ENCODE measurements around the gene NSD1. TPM values are rescaled to one million over a fixed set of nuclear protein-coding genes. Genes with fewer than 3 reads are reported as not detected.
"Not testable (repeated sequence)": the region's sequence is repeated elsewhere in the genome, so short reads cannot be mapped to it uniquely, and the experiment has no call there.

Gene NSD1
- total RNA-seq, 2 experiments from 2014 or later, result 50.2 to 51.7 TPM

DNA sequence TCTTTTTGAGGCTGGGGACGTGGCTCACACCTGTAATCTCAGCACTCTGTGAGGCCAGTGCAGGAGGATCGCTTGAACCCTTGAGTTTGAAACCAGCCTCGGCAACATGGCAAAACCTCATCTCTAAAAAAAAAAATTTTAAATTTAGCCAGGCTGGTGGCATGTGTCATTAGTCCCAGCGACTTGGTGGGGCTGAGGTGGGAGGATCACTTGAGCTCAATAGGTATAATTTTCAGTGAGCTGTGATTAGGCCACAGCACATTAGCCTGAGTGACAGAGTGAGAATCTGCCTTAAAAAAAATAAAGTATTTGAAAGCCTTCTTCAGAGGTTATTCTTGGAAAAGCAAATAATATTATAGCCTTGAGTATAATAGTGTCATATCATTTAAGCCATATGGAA lies 41.8 kb downstream of the NSD1 start:
- DNase-seq, result no peak
- intact Hi-C loops (cut with micrococcal nuclease), result no loop called here
- H3K36me3 Mint-ChIP-seq (ENCODE audit: low read depth), result peaks cover 4% of the 10 kb centered on the region
- no peak overlapping the region for H3K27ac Mint-ChIP-seq
- H3K4me3 Mint-ChIP-seq, result no peak overlapping the region
- CTCF ChIA-PET, result interaction anchor here (0.7 kb wide), 2 partner anchors 16 to 34 kb away, joined by 3 to 4 read pairs; no protein-coding TSS in a partner anchor
- H3K9me3 Mint-ChIP-seq, result no peaks in the 10 kb centered on the region
- peaks cover 34% of the 10 kb centered on the region for H3K4me1 Mint-ChIP-seq (ENCODE audit: low read depth)
- H3K27me3 Mint-ChIP-seq (ENCODE audit: low read depth), result no peaks in the 10 kb centered on the region

DNA sequence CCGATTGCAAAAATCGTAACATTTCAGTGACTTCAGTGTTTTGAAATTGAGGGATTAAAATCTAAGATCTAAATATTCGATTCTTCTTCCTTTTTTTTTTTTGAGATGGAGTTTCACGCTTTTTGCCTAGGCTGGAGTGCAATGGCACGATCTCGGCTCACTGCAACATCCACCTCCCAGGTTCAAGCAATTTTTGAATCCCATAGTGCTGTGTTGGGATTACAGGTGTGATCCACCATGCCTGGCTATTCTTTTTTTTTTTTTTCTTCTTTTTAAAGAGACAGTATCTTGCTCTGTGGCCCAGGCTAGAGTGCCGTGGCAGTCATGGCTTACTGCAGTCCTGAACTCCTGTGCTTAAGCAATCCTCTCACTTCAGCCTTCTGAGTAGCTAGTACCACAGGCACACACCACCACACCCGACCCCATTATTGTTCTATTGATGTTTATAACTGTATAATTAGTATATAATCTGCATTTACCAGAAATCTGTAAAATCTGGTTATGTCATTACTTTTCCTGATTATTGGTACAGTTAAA lies 42.7 kb downstream of the NSD1 start:
- Mint-ChIP-seq H3K9me3 (no peaks in the 10 kb centered on the region), H3K4me1 (ENCODE audit: low read depth) (peaks cover 35% of the 10 kb centered on the region), H3K27ac (no peak overlapping the region), H3K27me3 (ENCODE audit: low read depth) (no peaks in the 10 kb centered on the region), H3K4me3 (no peak overlapping the region), H3K36me3 (ENCODE audit: low read depth) (peaks cover 4% of the 10 kb centered on the region)
- intact Hi-C loops (cut with micrococcal nuclease), result no loop called here
- no peak for DNase-seq
- CTCF ChIA-PET, result no interaction called here

DNA sequence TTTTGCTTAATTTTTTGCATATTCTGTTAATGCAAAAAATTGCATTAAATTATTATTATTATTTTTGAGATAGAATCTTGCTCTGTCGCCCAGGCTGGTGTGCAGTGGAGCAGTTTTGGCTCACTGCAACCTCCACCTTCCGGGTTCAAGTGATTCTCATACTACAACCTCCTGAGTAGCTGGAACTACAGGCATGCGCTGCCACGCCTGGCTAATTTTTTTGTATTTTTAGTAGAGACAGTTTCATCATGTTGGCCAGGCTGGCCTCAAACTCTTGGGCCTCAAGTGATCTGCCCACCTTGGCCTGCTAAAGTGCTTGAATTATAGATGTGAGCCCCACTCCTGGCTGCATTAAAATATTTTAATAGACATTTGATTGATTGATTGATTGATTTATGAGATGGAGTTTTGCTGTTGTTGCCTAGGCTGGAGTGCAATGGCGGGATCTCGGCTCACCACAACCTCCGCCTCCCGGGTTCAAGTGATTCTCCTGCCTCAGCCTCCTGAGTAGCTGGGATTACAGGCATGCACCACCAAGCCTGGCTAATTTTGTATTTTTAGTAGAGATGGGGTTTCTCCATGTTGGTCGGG lies 44.4 kb downstream of the NSD1 start:
- H3K27me3 Mint-ChIP-seq (ENCODE audit: low read depth); H3K4me3 Mint-ChIP-seq; DNase-seq; H3K36me3 Mint-ChIP-seq (ENCODE audit: low read depth); CTCF ChIA-PET; H3K27ac Mint-ChIP-seq; H3K9me3 Mint-ChIP-seq; intact Hi-C loops (cut with micrococcal nuclease): not testable (repeated sequence)
- peaks cover 26% of the 10 kb centered on the region for H3K4me1 Mint-ChIP-seq (ENCODE audit: low read depth)

DNA sequence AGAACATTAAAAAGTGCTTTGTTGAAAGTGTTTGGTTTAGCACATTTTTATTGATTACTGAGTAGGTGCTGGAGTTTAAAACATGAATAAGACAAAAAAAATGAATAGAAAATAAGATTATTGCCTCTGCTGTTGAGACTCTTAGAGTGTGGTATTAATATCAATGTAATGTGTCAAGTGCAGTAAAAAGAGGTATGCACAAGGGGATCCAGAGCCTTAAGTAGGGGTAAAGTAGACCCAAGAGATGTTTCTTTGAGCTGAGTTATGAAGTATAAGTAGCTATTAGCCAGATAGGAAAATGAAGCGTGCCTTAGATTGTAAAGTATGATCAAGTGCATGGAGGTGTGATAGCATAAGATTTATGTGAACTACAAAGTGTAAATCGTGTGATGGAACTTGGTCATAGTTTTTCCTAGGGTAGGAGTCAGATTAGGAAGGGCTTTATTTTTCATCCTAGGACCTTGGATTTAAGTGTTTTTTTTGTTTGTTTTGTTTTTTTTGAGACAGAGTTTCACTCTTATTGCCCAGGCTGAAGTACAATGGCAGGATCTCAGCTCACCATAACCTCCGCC lies 45.2 kb downstream of the NSD1 start:
- DNase-seq, result no peak
- Mint-ChIP-seq H3K27me3 (ENCODE audit: low read depth) (no peaks in the 10 kb centered on the region), H3K27ac (no peak overlapping the region), H3K4me3 (no peak overlapping the region), H3K36me3 (ENCODE audit: low read depth) (peaks cover 3% of the 10 kb centered on the region), H3K9me3 (no peaks in the 10 kb centered on the region), H3K4me1 (ENCODE audit: low read depth) (peaks cover 26% of the 10 kb centered on the region)
- CTCF ChIA-PET, result interaction anchor here (0.7 kb wide), 1 partner anchor 84 kb away, joined by 3 read pairs; no protein-coding TSS in a partner anchor
- intact Hi-C loops (cut with micrococcal nuclease), result no loop called here

DNA sequence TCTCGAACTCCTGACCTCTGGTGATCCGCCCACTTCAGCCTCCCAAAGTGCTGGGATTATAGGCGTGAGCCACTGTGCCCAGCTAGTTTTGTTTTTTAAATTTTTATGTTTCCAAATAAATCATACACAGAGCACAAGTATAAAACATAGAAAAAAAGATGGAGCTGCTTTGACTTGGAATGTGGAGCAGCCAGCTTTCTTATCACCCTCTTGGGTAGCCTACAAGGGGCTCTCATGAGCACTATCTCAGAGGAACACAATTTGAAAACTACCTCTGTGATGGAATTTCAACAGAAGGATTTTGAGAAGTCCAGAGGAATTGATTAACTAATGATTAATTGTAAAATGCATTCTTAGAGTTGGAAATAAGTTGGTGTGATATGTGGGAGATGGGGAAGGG lies 45.9 kb downstream of the NSD1 start:
- Mint-ChIP-seq H3K4me3 (no peak overlapping the region), H3K36me3 (ENCODE audit: low read depth) (peaks cover 3% of the 10 kb centered on the region), H3K27me3 (ENCODE audit: low read depth) (no peaks in the 10 kb centered on the region), H3K27ac (no peak overlapping the region), H3K9me3 (no peaks in the 10 kb centered on the region), H3K4me1 (ENCODE audit: low read depth) (peaks cover 30% of the 10 kb centered on the region)
- CTCF ChIA-PET, result no interaction called here
- intact Hi-C loops (cut with micrococcal nuclease), result no loop called here
- no peak for DNase-seq

DNA sequence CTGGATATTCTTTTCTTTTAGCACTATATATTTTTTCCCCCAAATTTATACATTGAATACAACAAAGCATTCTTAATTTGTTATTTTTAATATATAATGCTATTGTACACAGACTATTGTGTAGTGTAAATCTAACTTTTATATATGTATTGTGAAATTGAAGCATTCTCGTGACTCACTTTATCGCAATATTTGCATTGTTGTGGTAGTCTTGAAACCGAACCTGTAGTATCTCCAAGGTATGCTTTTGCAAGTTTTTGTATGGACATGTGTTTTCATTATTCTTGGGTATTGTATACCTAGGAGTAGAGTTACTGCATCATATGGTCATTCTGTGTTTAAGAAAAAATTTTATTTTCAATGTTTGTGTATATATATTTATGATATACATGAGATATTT lies 49.6 kb downstream of the NSD1 start:
- Mint-ChIP-seq H3K4me1 (ENCODE audit: low read depth) (peaks cover 37% of the 10 kb centered on the region), H3K27ac (no peak overlapping the region), H3K9me3 (no peaks in the 10 kb centered on the region), H3K4me3 (no peak overlapping the region), H3K27me3 (ENCODE audit: low read depth) (no peaks in the 10 kb centered on the region), H3K36me3 (ENCODE audit: low read depth) (peaks cover 6% of the 10 kb centered on the region)
- DNase-seq, result no peak
- intact Hi-C loops (cut with micrococcal nuclease), result no loop called here
- CTCF ChIA-PET, result interaction anchor here (1.0 to 1.3 kb wide), 2 partner anchors 62 to 68 kb away, joined by 3 to 4 read pairs; no protein-coding TSS in a partner anchor

DNA sequence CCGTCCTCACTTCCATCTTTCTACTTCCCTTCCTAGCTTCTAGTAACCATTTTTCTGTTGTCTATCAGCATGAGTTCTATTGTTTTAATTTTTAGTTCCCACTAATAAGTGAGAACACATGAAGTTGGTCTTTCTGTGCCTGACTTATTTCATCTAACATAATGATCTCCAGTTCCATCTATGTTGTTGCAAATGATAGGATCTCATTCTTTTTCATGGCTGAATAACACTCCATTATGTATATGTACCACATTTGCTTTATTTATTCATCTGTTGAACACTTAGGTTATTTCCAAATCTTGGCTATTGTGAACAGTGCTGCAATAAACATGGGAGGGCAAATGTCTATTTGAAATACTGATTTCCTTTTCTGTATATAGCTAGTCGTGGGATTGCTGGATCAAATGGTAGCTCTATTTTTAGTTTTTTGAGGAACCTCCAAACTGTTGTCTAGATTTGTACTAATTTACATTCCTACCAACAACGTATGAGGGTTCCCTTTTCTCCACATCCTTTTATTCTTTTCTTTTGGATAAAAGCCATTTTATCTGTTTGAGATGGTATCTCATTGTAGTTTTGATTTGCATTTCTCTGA lies 50.3 kb downstream of the NSD1 start:
- Mint-ChIP-seq H3K9me3 (no peaks in the 10 kb centered on the region), H3K4me3 (no peak overlapping the region), H3K4me1 (ENCODE audit: low read depth) (peaks cover 37% of the 10 kb centered on the region), H3K27ac (no peak overlapping the region), H3K27me3 (ENCODE audit: low read depth) (no peaks in the 10 kb centered on the region), H3K36me3 (ENCODE audit: low read depth) (peaks cover 6% of the 10 kb centered on the region)
- CTCF ChIA-PET, result interaction anchor here (1.0 to 1.3 kb wide), 2 partner anchors 61 to 69 kb away, joined by 3 to 4 read pairs; no protein-coding TSS in a partner anchor
- no peak for DNase-seq
- intact Hi-C loops (cut with micrococcal nuclease), result no loop called here

DNA sequence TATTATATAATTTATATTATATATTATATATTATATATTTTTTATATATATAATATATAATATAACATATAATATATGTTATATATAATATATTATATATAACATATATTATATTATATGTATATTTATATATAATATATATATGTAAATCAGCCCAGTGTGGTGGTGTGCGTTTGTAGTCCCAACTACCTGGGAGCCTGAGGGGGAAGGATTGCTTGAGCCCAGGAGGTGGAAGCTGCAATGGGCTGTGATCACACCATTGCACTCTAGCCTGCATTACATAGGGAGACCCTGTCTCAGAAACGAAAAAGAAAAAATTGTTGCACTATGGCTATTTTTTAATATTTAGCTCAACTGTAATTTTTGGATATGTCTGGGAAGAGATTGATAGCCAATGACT lies 52.4 kb downstream of the NSD1 start:
- H3K4me3 Mint-ChIP-seq, result no peak overlapping the region
- H3K36me3 Mint-ChIP-seq (ENCODE audit: low read depth), result peaks cover 6% of the 10 kb centered on the region
- CTCF ChIA-PET, result no interaction called here
- no peaks in the 10 kb centered on the region for H3K27me3 Mint-ChIP-seq (ENCODE audit: low read depth)
- no peaks in the 10 kb centered on the region for H3K9me3 Mint-ChIP-seq
- no peak for DNase-seq
- no peak overlapping the region for H3K27ac Mint-ChIP-seq
- H3K4me1 Mint-ChIP-seq (ENCODE audit: low read depth), result peaks cover 38% of the 10 kb centered on the region
- intact Hi-C loops (cut with micrococcal nuclease), result no loop called here

DNA sequence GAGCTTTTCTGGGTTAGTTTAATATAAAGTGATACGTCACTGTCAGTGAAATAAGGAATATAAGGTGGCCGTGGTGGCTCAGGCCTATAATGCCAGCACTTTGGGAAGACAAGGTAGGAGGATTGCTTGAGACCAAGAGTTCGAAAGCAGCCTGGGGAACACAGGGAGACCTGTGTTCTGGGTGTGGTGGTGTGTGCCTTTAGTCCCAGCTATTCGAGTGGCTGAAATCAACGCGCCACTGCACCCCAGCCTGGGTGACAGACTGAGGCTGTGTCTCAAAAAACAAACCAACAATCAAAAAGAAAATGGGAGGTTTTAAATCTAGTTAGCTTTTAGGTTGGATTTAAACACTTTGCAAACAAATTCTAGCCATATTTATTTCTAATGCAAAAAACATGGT lies 53.1 kb downstream of the NSD1 start:
- CTCF ChIA-PET, result interaction anchor here (0.6 kb wide), 1 partner anchor 38 kb away, joined by 3 read pairs; no protein-coding TSS in a partner anchor
- H3K36me3 Mint-ChIP-seq (ENCODE audit: low read depth), result peaks cover 3% of the 10 kb centered on the region
- intact Hi-C loops (cut with micrococcal nuclease), result no loop called here
- no peak overlapping the region for H3K27ac Mint-ChIP-seq
- DNase-seq, result no peak
- peaks cover 34% of the 10 kb centered on the region for H3K4me1 Mint-ChIP-seq (ENCODE audit: low read depth)
- no peaks in the 10 kb centered on the region for H3K9me3 Mint-ChIP-seq
- no peak overlapping the region for H3K4me3 Mint-ChIP-seq
- H3K27me3 Mint-ChIP-seq (ENCODE audit: low read depth), result no peaks in the 10 kb centered on the region

DNA sequence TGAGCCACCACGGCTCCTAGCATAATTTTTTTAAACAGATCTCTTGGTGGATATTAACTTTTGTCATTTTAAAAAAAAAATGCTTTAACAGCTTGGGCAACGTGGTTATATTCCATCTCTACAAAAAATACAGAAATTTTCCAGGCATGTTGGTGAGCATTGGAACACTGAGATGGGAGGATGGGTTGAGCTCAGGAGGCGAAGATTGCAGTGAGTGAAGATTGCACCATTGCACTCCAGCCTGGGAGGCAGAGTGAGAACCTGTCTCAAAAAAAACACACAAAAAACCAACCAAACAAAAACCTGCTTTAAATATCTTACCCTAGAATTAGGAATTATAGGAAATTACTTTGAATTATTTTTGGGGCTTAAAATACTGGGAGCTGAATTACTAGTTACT lies 55.2 kb downstream of the NSD1 start:
- no peak overlapping the region for H3K27ac Mint-ChIP-seq
- no peaks in the 10 kb centered on the region for H3K9me3 Mint-ChIP-seq
- no peak overlapping the region for H3K4me3 Mint-ChIP-seq
- H3K36me3 Mint-ChIP-seq (ENCODE audit: low read depth), result peaks cover 3% of the 10 kb centered on the region
- H3K27me3 Mint-ChIP-seq (ENCODE audit: low read depth), result no peaks in the 10 kb centered on the region
- peaks cover 30% of the 10 kb centered on the region for H3K4me1 Mint-ChIP-seq (ENCODE audit: low read depth)
- CTCF ChIA-PET, result no interaction called here
- DNase-seq, result no peak
- intact Hi-C loops (cut with micrococcal nuclease), result no loop called here

DNA sequence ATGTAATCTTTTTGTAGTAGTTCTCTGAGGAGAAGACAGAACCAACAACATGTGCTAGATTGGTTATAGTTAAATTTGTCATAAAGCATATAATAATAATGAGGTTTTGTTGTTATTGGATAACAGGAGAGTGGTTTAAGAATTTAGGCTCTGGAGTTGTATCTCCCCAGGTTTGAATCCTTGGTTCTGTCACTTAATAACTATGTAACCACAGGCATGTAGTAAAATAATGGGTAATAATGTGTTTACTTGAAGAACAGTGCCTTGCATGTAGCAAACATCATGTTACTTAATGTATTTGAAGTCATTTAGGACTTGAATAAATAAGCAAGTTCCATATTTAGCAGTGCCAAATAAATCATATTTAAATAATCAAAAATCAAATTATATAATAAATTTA lies 55.8 kb downstream of the NSD1 start:
- DNase-seq, result no peak
- Mint-ChIP-seq H3K9me3 (no peaks in the 10 kb centered on the region), H3K27ac (no peak overlapping the region), H3K4me1 (ENCODE audit: low read depth) (peaks cover 23% of the 10 kb centered on the region), H3K36me3 (ENCODE audit: low read depth) (peaks cover 3% of the 10 kb centered on the region), H3K27me3 (ENCODE audit: low read depth) (no peaks in the 10 kb centered on the region), H3K4me3 (no peak overlapping the region)
- CTCF ChIA-PET, result no interaction called here
- intact Hi-C loops (cut with micrococcal nuclease), result no loop called here

DNA sequence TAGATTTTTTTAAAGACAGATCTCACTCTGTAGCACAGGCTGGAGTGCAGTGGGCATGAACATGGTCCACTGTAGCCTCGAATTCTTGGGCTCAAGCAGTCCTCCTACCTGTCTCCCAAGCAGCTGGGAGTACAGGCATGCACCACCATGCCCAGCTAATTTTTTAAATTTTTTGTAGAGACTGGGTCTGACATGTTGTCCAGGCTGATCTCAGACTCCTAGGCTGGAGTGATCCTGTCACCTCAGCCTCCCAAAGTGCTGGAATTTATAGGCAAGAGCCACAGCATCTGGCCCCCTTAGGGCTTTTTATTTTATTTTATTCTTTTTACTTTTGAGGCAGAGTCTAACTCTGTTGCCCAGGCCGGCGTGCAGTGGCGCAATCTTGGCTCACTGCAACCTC lies 56.4 kb downstream of the NSD1 start:
- no peak overlapping the region for H3K4me3 Mint-ChIP-seq
- no peak for DNase-seq
- peaks cover 3% of the 10 kb centered on the region for H3K36me3 Mint-ChIP-seq (ENCODE audit: low read depth)
- no peaks in the 10 kb centered on the region for H3K9me3 Mint-ChIP-seq
- no peaks in the 10 kb centered on the region for H3K27me3 Mint-ChIP-seq (ENCODE audit: low read depth)
- CTCF ChIA-PET, result no interaction called here
- peak overlapping the region; percentile 18 for H3K27ac Mint-ChIP-seq
- H3K4me1 Mint-ChIP-seq (ENCODE audit: low read depth), result peaks cover 20% of the 10 kb centered on the region
- intact Hi-C loops (cut with micrococcal nuclease), result no loop called here

DNA sequence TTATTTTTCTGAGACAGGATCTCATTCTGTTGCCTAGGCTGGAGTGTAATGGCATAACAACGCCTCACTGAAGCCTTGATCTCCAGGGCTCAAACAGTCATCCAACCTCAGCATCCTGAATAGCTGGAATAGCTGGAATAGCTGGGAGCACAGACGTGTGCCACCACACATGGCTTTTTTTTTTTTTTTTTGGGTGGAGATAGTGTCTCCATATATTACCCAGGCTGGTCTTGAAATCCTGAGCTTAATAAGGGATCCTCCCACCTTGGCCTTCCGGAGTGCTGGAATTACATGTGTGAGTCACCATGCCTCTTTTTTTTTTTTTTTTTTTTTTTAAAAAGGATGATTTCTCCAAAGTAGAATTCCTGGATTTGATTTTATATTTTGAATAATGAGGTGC lies 60.7 kb downstream of the NSD1 start:
- no peak overlapping the region for H3K27ac Mint-ChIP-seq
- DNase-seq, result no peak
- H3K36me3 Mint-ChIP-seq (ENCODE audit: low read depth), result peaks cover 6% of the 10 kb centered on the region
- H3K27me3 Mint-ChIP-seq (ENCODE audit: low read depth), result no peaks in the 10 kb centered on the region
- no peak overlapping the region for H3K4me3 Mint-ChIP-seq
- CTCF ChIA-PET, result interaction anchor here (0.7 kb wide), 1 partner anchor 140 kb away, joined by 3 read pairs; no protein-coding TSS in a partner anchor
- peaks cover 8% of the 10 kb centered on the region for H3K4me1 Mint-ChIP-seq (ENCODE audit: low read depth)
- intact Hi-C loops (cut with micrococcal nuclease), result no loop called here
- no peaks in the 10 kb centered on the region for H3K9me3 Mint-ChIP-seq
